SK-N-DZ (cell line): ENCODE results near the gene ALPK3.

ENCODE experiments used
- DNase-seq: peaks from one replicate; pipeline ENCODE4 v3.0.0-alpha.2; 2015; ENCODE audit warnings: low spot score

The ALPK3 gene

GRCh38 chr15:84822653-84823281 lies 5.6 kb downstream of the ALPK3 start:
- no peak for DNase-seq

- DNase-seq = no peak
Measured at GRCh38 chr15:84823282-84823878, 6.2 kb downstream of the ALPK3 start.

GRCh38 chr15:84824260-84825007 lies 7.3 kb downstream of the ALPK3 start:
- no peak for DNase-seq

GRCh38 chr15:84826369-84826823 lies 9.2 kb downstream of the ALPK3 start:
- no peak for DNase-seq

GRCh38 chr15:84827246-84827645 lies 10.1 kb downstream of the ALPK3 start:
- no peak for DNase-seq

GRCh38 chr15:84828086-84828908 lies 11.1 kb downstream of the ALPK3 start:
- no peak for DNase-seq

- no peak for DNase-seq
Measured at GRCh38 chr15:84829428-84829827, 12.3 kb downstream of the ALPK3 start.

- no peak for DNase-seq
Measured at GRCh38 chr15:84830036-84830435, 12.9 kb downstream of the ALPK3 start.

- DNase-seq = no peak
Measured at GRCh38 chr15:84831028-84831427, 13.9 kb downstream of the ALPK3 start.

GRCh38 chr15:84831613-84832012 lies 14.5 kb downstream of the ALPK3 start:
- no peak for DNase-seq

GRCh38 chr15:84832448-84833040 lies 15.4 kb downstream of the ALPK3 start:
- DNase-seq = no peak

- no peak for DNase-seq
Measured at GRCh38 chr15:84833447-84834228, 16.5 kb downstream of the ALPK3 start.

GRCh38 chr15:84834229-84834955 lies 17.2 kb downstream of the ALPK3 start:
- no peak for DNase-seq

GRCh38 chr15:84834969-84835368 lies 17.8 kb downstream of the ALPK3 start:
- DNase-seq = no peak

- no peak for DNase-seq
Measured at GRCh38 chr15:84835661-84836337, 18.6 kb downstream of the ALPK3 start.

- DNase-seq = no peak
Measured at GRCh38 chr15:84836844-84837243, 19.7 kb downstream of the ALPK3 start.

- no peak for DNase-seq
Measured at GRCh38 chr15:84839714-84840113, 22.6 kb downstream of the ALPK3 start.

GRCh38 chr15:84840255-84840654 lies 23.1 kb downstream of the ALPK3 start:
- DNase-seq = no peak

- no peak for DNase-seq
Measured at GRCh38 chr15:84840741-84841429, 23.7 kb downstream of the ALPK3 start.
